Karpas-422 (cell line): ENCODE results near the gene SH3GLB1. TPM values are rescaled to one million over a fixed set of nuclear protein-coding genes. Genes with fewer than 3 reads are reported as not detected.

Experiments
- DNase-seq: peaks from one replicate; pipeline ENCODE4 v3.0.0-alpha.2; 2015
- H2AFZ ChIP-seq: fragments of 200-600 bp; sonication (generic); 2 replicates; pipeline ENCODE4 v1.6.1; 2014; ENCODE audit warnings: antibody characterized with exemption, low read length, mixed read lengths
- H3K27ac ChIP-seq: fragments of 200-600 bp; sonication (generic); 2 replicates; pipeline ENCODE4 v1.5.1; 2014; ENCODE audit warnings: mild to moderate bottlenecking, low read length, moderate library complexity
- H3K27me3 ChIP-seq: fragments of 200-600 bp; sonication (generic); 2 replicates; pipeline ENCODE4 v1.6.1; 2014; ENCODE audit warnings: low read length, mixed read lengths
- H3K36me3 ChIP-seq: fragments of 200-600 bp; sonication (generic); 2 replicates; pipeline ENCODE4 v1.6.1; 2014; ENCODE audit warnings: low read length, mixed read lengths; ENCODE audit not compliant: insufficient read depth
- H3K4me1 ChIP-seq: fragments of 200-600 bp; sonication (generic); 2 replicates; pipeline ENCODE4 v1.6.1; 2014; ENCODE audit warnings: mild to moderate bottlenecking, low read length, mixed read lengths
- H3K4me2 ChIP-seq: fragments of 200-600 bp; sonication (generic); 2 replicates; pipeline ENCODE4 v1.6.1; 2014; ENCODE audit warnings: low read length, low read depth, mild to moderate bottlenecking; ENCODE audit not compliant: poor library complexity, severe bottlenecking
- H3K4me3 ChIP-seq: fragments of 200-600 bp; sonication (generic); 2 replicates; pipeline ENCODE4 v1.5.1; 2014; ENCODE audit warnings: mild to moderate bottlenecking, antibody characterized with exemption, low read length, mixed read lengths
- H3K79me2 ChIP-seq: fragments of 200-600 bp; sonication (generic); 2 replicates; pipeline ENCODE4 v1.6.1; 2014; ENCODE audit warnings: mild to moderate bottlenecking, low read length, mixed read lengths
- H3K9ac ChIP-seq: fragments of 200-600 bp; sonication (generic); 2 replicates; pipeline ENCODE4 v1.6.0; 2014; ENCODE audit warnings: low read length
- H3K9me2 ChIP-seq: fragments of 200-600 bp; sonication (generic), shearing (Covaris generic); replicated peaks from 2 replicates; pipeline ENCODE4 v1.6.0; 2014; ENCODE audit warnings: mild to moderate bottlenecking, low read length, moderate library complexity; ENCODE audit not compliant: insufficient read depth
- H3K9me3 ChIP-seq: fragments of 300-700, 200-600 bp; sonication (generic); 2 replicates; pipeline ENCODE4 v1.6.1; 2014; ENCODE audit warnings: low read length, mixed read lengths
- H4K20me1 ChIP-seq: fragments of 200-600 bp; sonication (generic); 2 replicates; pipeline ENCODE4 v1.6.1; 2014; ENCODE audit warnings: mild to moderate bottlenecking, antibody characterized with exemption, low read length, low read depth; ENCODE audit not compliant: insufficient read depth
- total RNA-seq: library from RNA; depleted of rRNA; stranded (reverse); fragments of >200 nt; shearing (Covaris generic); gene quantifications from 2 replicates; pipeline ENCODE4 v1.2.3, GENCODE V29; 2014; ENCODE audit warnings: low replicate concordance

The SH3GLB1 gene
- total RNA-seq, 1 experiment from 2014 or later, result 56.6 TPM

GRCh38 chr1:86739648-86740509 lies 35.5 kb downstream of the SH3GLB1 start:
- Histone ChIP-seq H3K27ac (no peak overlapping the region), H3K4me1 (peaks cover 24% of the 10 kb centered on the region), H3K27me3 (no peaks in the 10 kb centered on the region), H3K79me2 (no peaks in the 10 kb centered on the region), H2AFZ (no peak overlapping the region), H3K9me2 (no peaks in the 10 kb centered on the region), H4K20me1 (no peaks in the 10 kb centered on the region), H3K36me3 (peaks cover 64% of the 10 kb centered on the region), H3K9ac (no peak overlapping the region), H3K4me2 (no peak overlapping the region), H3K4me3 (no peak overlapping the region), H3K9me3 (no peaks in the 10 kb centered on the region)
- no peak for DNase-seq

GRCh38 chr1:86741947-86742572 lies 37.7 kb downstream of the SH3GLB1 start:
- Histone ChIP-seq H3K4me3 (no peak overlapping the region), H3K9me3 (no peaks in the 10 kb centered on the region), H2AFZ (no peak overlapping the region), H3K27me3 (no peaks in the 10 kb centered on the region), H3K4me2 (no peak overlapping the region), H4K20me1 (no peaks in the 10 kb centered on the region), H3K4me1 (peaks cover 4% of the 10 kb centered on the region), H3K9ac (no peak overlapping the region), H3K36me3 (peaks cover 44% of the 10 kb centered on the region; the same call in 1 of the 2 replicates), H3K27ac (no peak overlapping the region), H3K79me2 (no peaks in the 10 kb centered on the region), H3K9me2 (no peaks in the 10 kb centered on the region)
- peak; percentile 79 for DNase-seq

- no peak overlapping the region for H3K27ac ChIP-seq
- H2AFZ ChIP-seq, result no peak overlapping the region
- H3K27me3 ChIP-seq, result no peaks in the 10 kb centered on the region
- no peaks in the 10 kb centered on the region for H3K9me2 ChIP-seq
- no peaks in the 10 kb centered on the region for H3K9me3 ChIP-seq
- no peak overlapping the region for H3K4me2 ChIP-seq
- no peak overlapping the region for H3K9ac ChIP-seq
- no peaks in the 10 kb centered on the region for H4K20me1 ChIP-seq
- H3K79me2 ChIP-seq, result no peaks in the 10 kb centered on the region
- peaks cover 20% of the 10 kb centered on the region; the same call in 1 of the 2 replicates for H3K36me3 ChIP-seq
- no peak for DNase-seq
- H3K4me3 ChIP-seq, result no peak overlapping the region
- H3K4me1 ChIP-seq, result no peaks in the 10 kb centered on the region
Observed at GRCh38 chr1:86747304-86747703, 42.9 kb downstream of the SH3GLB1 start.

- no peak overlapping the region for H3K4me2 ChIP-seq
- no peaks in the 10 kb centered on the region for H4K20me1 ChIP-seq
- H3K9ac ChIP-seq, result no peak overlapping the region
- H2AFZ ChIP-seq, result no peak overlapping the region
- H3K27ac ChIP-seq, result no peak overlapping the region
- H3K36me3 ChIP-seq, result peaks cover 10% of the 10 kb centered on the region; the same call in 1 of the 2 replicates
- DNase-seq, result no peak
- H3K9me2 ChIP-seq, result no peaks in the 10 kb centered on the region
- H3K79me2 ChIP-seq, result no peaks in the 10 kb centered on the region
- H3K27me3 ChIP-seq, result no peaks in the 10 kb centered on the region
- no peaks in the 10 kb centered on the region for H3K9me3 ChIP-seq
- peaks cover 2% of the 10 kb centered on the region; the same call in 1 of the 2 replicates for H3K4me1 ChIP-seq
- no peak overlapping the region for H3K4me3 ChIP-seq
Observed at GRCh38 chr1:86748622-86749373, 44.4 kb downstream of the SH3GLB1 start.

- Histone ChIP-seq H3K4me2 (no peak overlapping the region), H3K79me2 (no peaks in the 10 kb centered on the region), H3K27me3 (no peaks in the 10 kb centered on the region), H3K4me3 (no peak overlapping the region), H3K4me1 (peaks cover 5% of the 10 kb centered on the region; the same call in 1 of the 2 replicates), H4K20me1 (no peaks in the 10 kb centered on the region), H3K9me3 (no peaks in the 10 kb centered on the region), H2AFZ (no peak overlapping the region), H3K27ac (no peak overlapping the region), H3K9me2 (no peaks in the 10 kb centered on the region), H3K36me3 (no peaks in the 10 kb centered on the region), H3K9ac (no peak overlapping the region)
- no peak for DNase-seq
Observed at GRCh38 chr1:86750076-86750475, 45.7 kb downstream of the SH3GLB1 start.

- H2AFZ ChIP-seq, result no peak overlapping the region
- H3K4me1 ChIP-seq, result peaks cover 7% of the 10 kb centered on the region
- no peak overlapping the region for H3K4me2 ChIP-seq
Observed at GRCh38 chr1:86750530-86750929, 46.2 kb downstream of the SH3GLB1 start.

GRCh38 chr1:86751923-86752322 lies 47.5 kb downstream of the SH3GLB1 start:
- no peak overlapping the region for H3K4me2 ChIP-seq
- DNase-seq, result no peak
- no peaks in the 10 kb centered on the region for H3K27me3 ChIP-seq
- H3K36me3 ChIP-seq, result no peaks in the 10 kb centered on the region
- no peak overlapping the region for H3K4me3 ChIP-seq
- H2AFZ ChIP-seq, result no peak overlapping the region
- no peaks in the 10 kb centered on the region for H3K9me2 ChIP-seq
- no peaks in the 10 kb centered on the region for H4K20me1 ChIP-seq
- H3K4me1 ChIP-seq, result peaks cover 14% of the 10 kb centered on the region
- H3K27ac ChIP-seq, result no peak overlapping the region
- H3K79me2 ChIP-seq, result no peaks in the 10 kb centered on the region
- no peak overlapping the region for H3K9ac ChIP-seq
- H3K9me3 ChIP-seq, result no peaks in the 10 kb centered on the region

More at GRCh38 chr1:86750530-86750929, 46.2 kb downstream of the SH3GLB1 start:
- no peak for DNase-seq
- no peaks in the 10 kb centered on the region for H3K36me3 ChIP-seq
- no peaks in the 10 kb centered on the region for H3K9me3 ChIP-seq
- H3K9me2 ChIP-seq, result no peaks in the 10 kb centered on the region
- H4K20me1 ChIP-seq, result no peaks in the 10 kb centered on the region
- no peaks in the 10 kb centered on the region for H3K27me3 ChIP-seq
- H3K27ac ChIP-seq, result no peak overlapping the region
- H3K4me3 ChIP-seq, result no peak overlapping the region
- H3K9ac ChIP-seq, result no peak overlapping the region
- H3K79me2 ChIP-seq, result no peaks in the 10 kb centered on the region

- no peaks in the 10 kb centered on the region for H4K20me1 ChIP-seq
- no peaks in the 10 kb centered on the region for H3K27me3 ChIP-seq
- no peak overlapping the region for H3K4me2 ChIP-seq
- H3K4me1 ChIP-seq, result peaks cover 14% of the 10 kb centered on the region
- DNase-seq, result peak; percentile 60
- no peak overlapping the region for H3K27ac ChIP-seq
- no peaks in the 10 kb centered on the region for H3K9me3 ChIP-seq
- H3K9me2 ChIP-seq, result no peaks in the 10 kb centered on the region
- H2AFZ ChIP-seq, result 0 out of 2 replicates have a peak overlapping the region, but pooled peaks have one; percentile 44
- no peak overlapping the region for H3K9ac ChIP-seq
- no peaks in the 10 kb centered on the region for H3K79me2 ChIP-seq
- no peaks in the 10 kb centered on the region for H3K36me3 ChIP-seq
- no peak overlapping the region for H3K4me3 ChIP-seq
Observed at GRCh38 chr1:86753700-86754099, 49.3 kb downstream of the SH3GLB1 start.
